Stimulated activated naive CD4-positive, alpha-beta T cell (primary cell): ENCODE measurements around the gene ACER3.
"Not testable (repeated sequence)": the region's sequence is repeated elsewhere in the genome, so short reads cannot be mapped to it uniquely, and the experiment has no call there.

Experiments used
- DNase-seq, 6 experiments: peaks; one replicate each; lab custom pipeline; 2025; lab: John Stamatoyannopoulos, UW

The ACER3 gene

GRCh38 chr11:76995081-76995576, 134.4 kb downstream of the ACER3 start:
- no peak for DNase-seq

GRCh38 chr11:76997512-76997911, 136.8 kb downstream of the ACER3 start:
- DNase-seq = no peak

- DNase-seq = no peak
These were observed 138.9 kb downstream of the ACER3 start for GRCh38 chr11:76999597-76999996.

GRCh38 chr11:77001613-77002012, 140.9 kb downstream of the ACER3 start:
- no peak for DNase-seq

- no peak for DNase-seq
These were observed 142.1 kb downstream of the ACER3 start for GRCh38 chr11:77002776-77003175.

GRCh38 chr11:77003963-77004362, 143.2 kb downstream of the ACER3 start:
- no peak for DNase-seq

- no peak for DNase-seq
These were observed 148.9 kb downstream of the ACER3 start for GRCh38 chr11:77009533-77010160.

GRCh38 chr11:77014669-77015068, 154.0 kb downstream of the ACER3 start:
- no peak for DNase-seq

GRCh38 chr11:77018396-77018924, 157.7 kb downstream of the ACER3 start:
- DNase-seq = not testable (repeated sequence)

GRCh38 chr11:77019976-77020595, 159.4 kb downstream of the ACER3 start:
- no peak for DNase-seq

- no peak for DNase-seq
These were observed 160.0 kb downstream of the ACER3 start for GRCh38 chr11:77020734-77021133.

GRCh38 chr11:77024745-77025144, 164.0 kb downstream of the ACER3 start:
- no peak for DNase-seq

- DNase-seq = no peak
These were observed 165.5 kb downstream of the ACER3 start for GRCh38 chr11:77026221-77026620.

GRCh38 chr11:77026743-77027142, 166.0 kb downstream of the ACER3 start:
- DNase-seq = no peak

GRCh38 chr11:77027275-77027674, 166.6 kb downstream of the ACER3 start:
- no peak for DNase-seq

- no peak for DNase-seq
These were observed 169.1 kb downstream of the ACER3 start for GRCh38 chr11:77029829-77030228.

- DNase-seq = no peak
These were observed 170.2 kb downstream of the ACER3 start for GRCh38 chr11:77030834-77031414.

GRCh38 chr11:77031599-77031998, 170.9 kb downstream of the ACER3 start:
- no peak for DNase-seq

GRCh38 chr11:77035039-77035438, 174.3 kb downstream of the ACER3 start:
- no peak for DNase-seq

GRCh38 chr11:77035580-77035979, 174.9 kb downstream of the ACER3 start:
- no peak for DNase-seq

- DNase-seq = no peak
These were observed 175.7 kb downstream of the ACER3 start for GRCh38 chr11:77036398-77036797.

- no peak for DNase-seq
These were observed 176.3 kb downstream of the ACER3 start for GRCh38 chr11:77037057-77037456.
